HepG2 (cell line): ENCODE measurements around the gene LPCAT4. TPM values are rescaled to one million over a fixed set of nuclear protein-coding genes. Genes with fewer than 3 reads are reported as not detected.
A peak's percentile ranks its signal among the peaks of the same experiment; 100 is the strongest.

Experiments used
- AGO1 ChIP-seq: fragments of 200-400 bp; formaldehyde crosslinking; IDR thresholded peaks from 2 replicates; pipeline ENCODE4 v1.6.1; 2017; ENCODE audit warnings: mild to moderate bottlenecking, low read depth, low read length, moderate library complexity; ENCODE audit not compliant: poor library complexity, severe bottlenecking
- ATF7-NPFF ChIP-seq: sonication (generic); formaldehyde crosslinking; IDR thresholded peaks from 2 replicates; pipeline ENCODE4 v1.8.1; 2023; ENCODE audit warnings: mild to moderate bottlenecking, low read depth, missing genetic modification reagents, moderate library complexity
- BORCS8-MEF2B ChIP-seq: sonication (generic); formaldehyde crosslinking; IDR thresholded peaks from 2 replicates; pipeline ENCODE4 v1.8.0; 2022; ENCODE audit warnings: mild to moderate bottlenecking, missing genetic modification reagents
- CREB1 ChIP-seq, 2 experiments: fragments of 450-650 bp in 1 of 2; IDR thresholded peaks; 2 replicates each; pipeline ENCODE4 v1.6.1; 2016 to 2017; ENCODE audit warnings: control low read depth in 1 of 2, mild to moderate bottlenecking in 1 of 2, missing compliant biosample characterization in 1 of 2, missing genetic modification characterization in 1 of 2
- EEA1 ChIP-seq: sonication (generic); formaldehyde crosslinking; IDR thresholded peaks from 2 replicates; pipeline ENCODE4 v1.5.1; 2020; ENCODE audit warnings: mild to moderate bottlenecking, missing genetic modification reagents, borderline replicate concordance
- GATA4 ChIP-seq: sonication (generic); IDR thresholded peaks from 2 replicates; pipeline ENCODE4 v1.6.1; 2016; ENCODE audit warnings: antibody characterized with exemption, low read depth, borderline replicate concordance
- HOXA7 ChIP-seq: sonication (generic); formaldehyde crosslinking; IDR thresholded peaks from 2 replicates; pipeline ENCODE4 v1.8.1; 2022; ENCODE audit warnings: mild to moderate bottlenecking, missing genetic modification reagents, moderate library complexity
- IKZF4 ChIP-seq: sonication (generic); formaldehyde crosslinking; IDR thresholded peaks from 2 replicates; pipeline ENCODE4 v1.5.1; 2020; ENCODE audit warnings: borderline replicate concordance, mild to moderate bottlenecking, low read depth, missing genetic modification reagents; ENCODE audit errors: not compliant biosample characterization
- KDM3A ChIP-seq: IDR thresholded peaks from 2 replicates; pipeline ENCODE4 v1.6.1; 2018; ENCODE audit warnings: low read depth, missing compliant biosample characterization
- KLF12 ChIP-seq: sonication (generic); formaldehyde crosslinking; IDR thresholded peaks from 2 replicates; pipeline ENCODE4 v1.4.0; 2020; ENCODE audit warnings: missing genetic modification reagents, borderline replicate concordance
- KMT2A ChIP-seq: sonication (generic); formaldehyde crosslinking; IDR thresholded peaks from 2 replicates; pipeline ENCODE4 v1.4.0; 2020; ENCODE audit warnings: missing genetic modification reagents
- NR2F6 ChIP-seq, 2 experiments: IDR thresholded peaks; 2 replicates each; pipeline ENCODE4 v1.6.1; 2016; ENCODE audit warnings: antibody characterized with exemption in 1 of 2, mild to moderate bottlenecking in 1 of 2
- PAF1 ChIP-seq: IDR thresholded peaks from 2 replicates; pipeline ENCODE4 v1.6.1; 2016; ENCODE audit warnings: missing genetic modification reagents, missing compliant biosample characterization
- PITX1 ChIP-seq: sonication (generic); formaldehyde crosslinking; IDR thresholded peaks from 2 replicates; pipeline ENCODE4 v1.5.1; 2020; ENCODE audit warnings: mild to moderate bottlenecking, missing genetic modification reagents
- PTBP1 ChIP-seq: fragments of 200-400 bp; formaldehyde crosslinking; IDR thresholded peaks from 2 replicates; pipeline ENCODE4 v1.6.1; 2018; ENCODE audit warnings: low read length, low read depth; ENCODE audit not compliant: poor library complexity, severe bottlenecking
- SOX13 ChIP-seq, 3 experiments: fragments of 450-650 bp in 1 of 3; sonication (generic) in 1 of 3; formaldehyde crosslinking in 1 of 3; IDR thresholded peaks in 2 of 3; conservative IDR thresholded peaks in 1 of 3; 2 replicates each; pipeline versions ENCODE4 v1.5.0 to v1.6.1; 2016 to 2020; ENCODE audit warnings: antibody characterized with exemption in 1 of 3, mild to moderate bottlenecking in 1 of 3, missing compliant biosample characterization in 1 of 3, missing genetic modification reagents in 1 of 3, moderate library complexity in 1 of 3
- SOX5 ChIP-seq: IDR thresholded peaks from 2 replicates; pipeline ENCODE4 v1.6.1; 2016; ENCODE audit warnings: borderline replicate concordance
- TARDBP ChIP-seq: sonication (generic); formaldehyde crosslinking; IDR thresholded peaks from 2 replicates; pipeline ENCODE4 v1.8.0; 2022; ENCODE audit warnings: mild to moderate bottlenecking, missing genetic modification reagents
- ZFP37 ChIP-seq: sonication (generic); formaldehyde crosslinking; IDR thresholded peaks from 2 replicates; pipeline ENCODE4 v1.4.0; 2020; ENCODE audit warnings: missing genetic modification reagents, borderline replicate concordance
- ZMAT3 ChIP-seq: sonication (generic); formaldehyde crosslinking; conservative IDR thresholded peaks from 2 replicates; pipeline ENCODE4 v1.7.0; 2021; ENCODE audit warnings: missing genetic modification reagents
- ZMYM2 ChIP-seq: sonication (generic); formaldehyde crosslinking; IDR thresholded peaks from 2 replicates; pipeline ENCODE4 v1.8.0; 2022; ENCODE audit warnings: mild to moderate bottlenecking, missing genetic modification reagents
- ZNF232 ChIP-seq: sonication (generic); formaldehyde crosslinking; IDR thresholded peaks from 2 replicates; pipeline ENCODE4 v1.4.0; 2020; ENCODE audit warnings: missing genetic modification reagents, borderline replicate concordance
- ZNF430 ChIP-seq: sonication (generic); formaldehyde crosslinking; IDR thresholded peaks from 2 replicates; pipeline ENCODE4 v1.9.0; 2021; ENCODE audit warnings: mild to moderate bottlenecking, missing genetic modification reagents
- ZNF451 ChIP-seq: sonication (generic); formaldehyde crosslinking; IDR thresholded peaks from 2 replicates; pipeline ENCODE4 v1.5.0; 2020; ENCODE audit warnings: mild to moderate bottlenecking, missing genetic modification reagents
- ZNF879 ChIP-seq: sonication (generic); formaldehyde crosslinking; IDR thresholded peaks from 2 replicates; pipeline ENCODE4 v1.8.1; 2023; ENCODE audit warnings: missing genetic modification reagents
- ZSCAN20 ChIP-seq: sonication (generic); formaldehyde crosslinking; IDR thresholded peaks from 2 replicates; pipeline ENCODE4 v1.4.0; 2020; ENCODE audit warnings: missing genetic modification reagents, mild to moderate bottlenecking, borderline replicate concordance
- polyA plus RNA-seq, 8 experiments: library from polyadenylated mRNA; depleted of rRNA in 3 of 8; stranded (reverse) in 7 of 8; unstranded in 1 of 8; fragments of >200 nt; fragmentation: Illumina TruSeq in 4 of 8; extraction: Trizol in 4 of 8; gene quantifications; 2 replicates each; pipeline versions ENCODE4 v1.2.1 to v1.2.3, GENCODE V29; 2011 to 2016; ENCODE audit warnings: low read depth in 4 of 8, missing spikeins in 1 of 8, mixed read lengths in 1 of 8; ENCODE audit not compliant: insufficient read depth in 1 of 8
- total RNA-seq, 5 experiments: library from RNA; depleted of rRNA; stranded (reverse); fragments of >200 nt; fragmentation: Illumina TruSeq; extraction: Trizol; gene quantifications; 2 replicates each; pipeline ENCODE4 v1.2.3, GENCODE V29; 2016; ENCODE audit warnings: low read depth in 1 of 5
- TF ChIP-seq, protein P1 (sequence below): sonication (generic); formaldehyde crosslinking; IDR thresholded peaks from 2 replicates; pipeline ENCODE4 v1.4.0; 2020; ENCODE audit warnings: mild to moderate bottlenecking, missing genetic modification reagents
- TF ChIP-seq, protein P2 (sequence below): sonication (generic); formaldehyde crosslinking; IDR thresholded peaks from 2 replicates; pipeline ENCODE4 v1.4.0; 2020; ENCODE audit warnings: missing genetic modification reagents, mild to moderate bottlenecking, borderline replicate concordance

The LPCAT4 gene
- total and polyA plus RNA-seq, 2 of the 13 experiments (the other 11 are each of a cell fraction or from before 2014, with no cell fraction given) = 8.1 to 57.1 TPM

GRCh38 chr15:34318277-34319079, 48.5 kb downstream of the LPCAT4 start (continued):
- no peak for TF ChIP-seq AGO1
- no peak for TF ChIP-seq KDM3A (CRISPR knock-in tag)
- TF ChIP-seq SOX5 (CRISPR knock-in tag) = peak; percentile 51; the same call in 1 of the 2 replicates
- TF ChIP-seq ZNF879 (CRISPR knock-in tag) = no peak
- peak; percentile 86 for TF ChIP-seq PITX1 (CRISPR knock-in tag)
- TF ChIP-seq IKZF4 (CRISPR knock-in tag) = no peak
- TF ChIP-seq ZNF430 (CRISPR knock-in tag) = no peak
- no peak for TF ChIP-seq CREB1 (IDR thresholded peaks at IDR 0.05)
- no peak for TF ChIP-seq CREB1 (CRISPR knock-in tag; IDR thresholded peaks at IDR 0.05)
- TF ChIP-seq ATF7-NPFF (CRISPR knock-in tag) = no peak
- TF ChIP-seq PTBP1 = no peak
- no peak for TF ChIP-seq ZFP37 (CRISPR knock-in tag)
- no peak for TF ChIP-seq KLF12
- TF ChIP-seq PAF1 = no peak
- no peak for TF ChIP-seq ZMAT3
- 0 out of 2 replicates have a peak, but pooled peaks have one; percentile 15 for TF ChIP-seq TARDBP (CRISPR knock-in tag)
- TF ChIP-seq, protein P1, sequence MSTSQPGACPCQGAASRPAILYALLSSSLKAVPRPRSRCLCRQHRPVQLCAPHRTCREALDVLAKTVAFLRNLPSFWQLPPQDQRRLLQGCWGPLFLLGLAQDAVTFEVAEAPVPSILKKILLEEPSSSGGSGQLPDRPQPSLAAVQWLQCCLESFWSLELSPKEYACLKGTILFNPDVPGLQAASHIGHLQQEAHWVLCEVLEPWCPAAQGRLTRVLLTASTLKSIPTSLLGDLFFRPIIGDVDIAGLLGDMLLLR (CRISPR knock-in tag) = no peak
- TF ChIP-seq ZNF451 (CRISPR knock-in tag) = no peak
- TF ChIP-seq KMT2A (CRISPR knock-in tag) = peak; percentile 54; the same call in 1 of the 2 replicates
- TF ChIP-seq NR2F6 (IDR thresholded peaks at IDR 0.05) = 0 out of 2 replicates have a peak, but pooled peaks have one; percentile 3
- TF ChIP-seq NR2F6 (CRISPR knock-in tag; IDR thresholded peaks at IDR 0.05) = no peak
- TF ChIP-seq ZMYM2 (CRISPR knock-in tag) = no peak
- TF ChIP-seq BORCS8-MEF2B (CRISPR knock-in tag) = no peak
- TF ChIP-seq, protein P2, sequence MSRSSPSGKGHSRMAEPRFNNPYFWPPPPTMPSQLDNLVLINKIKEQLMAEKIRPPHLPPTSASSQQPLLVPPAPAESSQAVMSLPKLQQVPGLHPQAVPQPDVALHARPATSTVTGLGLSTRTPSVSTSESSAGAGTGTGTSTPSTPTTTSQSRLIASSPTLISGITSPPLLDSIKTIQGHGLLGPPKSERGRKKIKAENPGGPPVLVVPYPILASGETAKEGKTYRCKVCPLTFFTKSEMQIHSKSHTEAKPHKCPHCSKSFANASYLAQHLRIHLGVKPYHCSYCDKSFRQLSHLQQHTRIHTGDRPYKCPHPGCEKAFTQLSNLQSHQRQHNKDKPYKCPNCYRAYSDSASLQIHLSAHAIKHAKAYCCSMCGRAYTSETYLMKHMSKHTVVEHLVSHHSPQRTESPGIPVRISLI (CRISPR knock-in tag) = no peak; the same call in 1 of the 2 replicates
- peak; percentile 52; the same call in 1 of the 2 replicates for TF ChIP-seq GATA4
- TF ChIP-seq ZNF232 (CRISPR knock-in tag) = no peak
- TF ChIP-seq EEA1 = no peak
- no peak for TF ChIP-seq ZSCAN20 (CRISPR knock-in tag)
- TF ChIP-seq SOX13 (IDR thresholded peaks at IDR 0.05) = no peak
- peak in 1 of 2 experiments; percentile 59; a peak in 1 of 4 replicates for TF ChIP-seq SOX13 (CRISPR knock-in tag; conservative IDR thresholded peaks at IDR 0.05 in 1 of 2, IDR thresholded peaks at IDR 0.05 in 1 of 2)
- no peak for TF ChIP-seq HOXA7 (CRISPR knock-in tag)
